ACHN (cell line): ENCODE data around the gene TNIP2.

Source experiments
- DNase-seq: peaks from one replicate; pipeline ENCODE4 v3.0.0-alpha.2; 2015
- in situ Hi-C: cut with HindIII; loops from 2 replicates; pipeline ENCODE4 v1.10.0; 2017; ENCODE audit warnings: low sequenced_read_pairs, low pct_ligation_motif_present, low pct_unique_long_range_greater_than_20kb

The TNIP2 gene

GRCh38 chr4:2794486-2795299 is 38.6 kb upstream of the TNIP2 start:
- in situ Hi-C loops: no loop called here
- DNase-seq: peak; percentile 23

DNA sequence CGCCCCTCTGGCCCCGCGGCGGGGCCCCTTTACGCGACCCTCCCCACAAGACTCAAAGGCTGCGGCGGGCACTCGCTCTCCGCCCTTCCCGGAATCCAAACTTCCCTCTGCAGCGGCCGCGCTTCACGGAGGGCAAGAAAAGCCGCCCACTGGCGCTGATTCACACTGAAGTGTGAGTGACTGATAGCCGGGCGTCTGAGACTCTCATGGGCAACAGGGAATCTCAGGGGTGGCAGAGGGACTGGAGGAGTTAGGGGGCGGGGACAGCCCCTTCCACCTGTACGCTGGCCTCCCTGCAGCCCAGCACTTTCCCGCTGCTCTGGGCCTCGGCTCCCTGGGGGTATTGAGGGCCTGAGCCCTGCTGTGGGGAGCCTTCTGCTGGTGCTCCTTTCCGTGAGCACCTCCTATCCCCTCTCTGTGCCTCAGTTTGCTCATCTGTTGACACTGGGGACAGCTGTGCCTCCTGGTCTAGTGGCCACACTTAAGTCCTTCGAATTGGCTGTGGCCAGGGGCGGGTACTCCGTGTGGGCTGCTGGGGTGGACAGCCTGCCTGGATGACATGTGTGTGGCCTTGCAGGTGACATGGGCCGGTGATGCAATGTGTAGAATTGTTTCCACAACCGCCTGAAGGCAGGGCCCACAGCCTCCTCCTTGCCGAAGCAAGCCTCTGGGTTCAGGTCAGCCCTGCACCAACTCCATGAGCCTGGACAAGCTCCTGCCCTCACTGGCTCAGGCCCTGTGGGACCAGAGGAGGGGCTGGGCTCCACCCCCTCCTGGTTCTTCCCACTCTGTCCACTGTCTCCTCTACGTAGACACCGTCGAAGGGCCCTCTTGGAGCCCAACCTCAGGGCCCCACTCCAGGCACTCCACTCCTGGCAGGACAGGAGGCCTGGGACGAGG is 37.7 kb upstream of the TNIP2 start:
- peak; percentile 56 for DNase-seq
- in situ Hi-C loops: no loop called here

DNA sequence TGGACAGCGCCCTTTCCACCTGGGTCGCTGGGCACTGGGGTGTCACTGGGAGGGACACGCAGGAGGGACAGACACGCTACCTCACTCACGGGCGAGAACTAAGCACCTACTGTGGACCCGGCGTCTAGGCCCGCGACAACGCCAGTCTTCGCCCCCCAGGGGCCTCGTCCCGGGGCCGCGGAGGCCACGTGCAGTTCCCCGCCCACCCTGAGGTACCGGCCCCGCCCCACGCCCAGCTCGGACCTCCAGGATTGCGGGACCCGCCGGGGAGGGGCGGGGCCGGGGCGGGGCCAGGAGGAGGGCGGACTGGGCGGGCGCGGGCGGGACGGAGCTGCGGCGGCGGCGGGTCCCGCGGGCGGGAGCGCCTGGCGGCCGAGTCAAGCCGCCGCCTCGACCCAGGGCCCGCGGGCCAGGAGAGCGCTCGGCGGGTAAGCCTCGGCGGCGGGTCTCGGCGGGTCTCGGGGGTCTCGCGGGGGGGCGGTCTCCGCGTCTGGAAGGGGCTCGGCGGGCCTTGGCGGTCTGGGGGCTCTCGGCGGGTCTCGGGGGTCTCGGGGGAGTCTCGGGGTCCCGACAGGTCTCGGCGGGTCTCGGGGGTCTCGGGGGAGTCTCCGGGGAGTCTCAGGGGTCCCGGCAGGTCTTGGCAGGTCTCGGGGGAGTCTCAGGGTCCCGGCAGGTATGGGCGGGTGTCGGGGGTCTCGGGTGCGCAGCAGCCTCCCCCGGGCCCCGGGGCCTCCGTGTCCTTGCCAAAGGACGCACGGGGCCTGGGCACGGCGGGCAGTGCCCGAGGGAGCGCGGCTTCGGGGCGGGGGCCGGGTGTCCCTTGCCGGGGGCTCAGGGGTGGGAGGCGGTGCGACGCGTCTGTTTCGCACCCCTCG is 36.8 kb upstream of the TNIP2 start, which contains the start of gene SH3BP2:
Gene SH3BP2, plus strand, starts transcription at position 375 of the 875 bp plus-strand sequence. CDS start 27,533 bp downstream, outside the sequence.
- in situ Hi-C loops: no loop called here
- peak; percentile 66 for DNase-seq

DNA sequence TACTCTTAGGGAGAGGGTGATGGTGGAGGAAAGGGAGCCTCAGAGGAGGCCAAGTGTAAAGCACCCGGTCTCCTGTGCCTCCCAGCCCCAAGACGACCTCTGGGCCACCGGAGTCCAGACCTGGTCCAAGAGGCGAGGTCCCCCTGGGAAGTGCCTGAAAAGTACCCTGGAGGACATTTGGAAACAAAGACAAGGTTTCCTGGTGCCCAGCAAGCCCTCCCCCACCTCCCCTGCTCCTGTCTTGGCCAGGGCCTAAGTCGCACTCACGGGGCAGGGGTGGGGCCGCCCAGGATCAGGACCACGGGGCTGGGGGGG is 36.2 kb upstream of the TNIP2 start:
- in situ Hi-C loops: no loop called here
- no peak for DNase-seq

GRCh38 chr4:2791518-2792395 is 35.6 kb upstream of the TNIP2 start:
- no peak for DNase-seq
- in situ Hi-C loops: no loop called here

DNA sequence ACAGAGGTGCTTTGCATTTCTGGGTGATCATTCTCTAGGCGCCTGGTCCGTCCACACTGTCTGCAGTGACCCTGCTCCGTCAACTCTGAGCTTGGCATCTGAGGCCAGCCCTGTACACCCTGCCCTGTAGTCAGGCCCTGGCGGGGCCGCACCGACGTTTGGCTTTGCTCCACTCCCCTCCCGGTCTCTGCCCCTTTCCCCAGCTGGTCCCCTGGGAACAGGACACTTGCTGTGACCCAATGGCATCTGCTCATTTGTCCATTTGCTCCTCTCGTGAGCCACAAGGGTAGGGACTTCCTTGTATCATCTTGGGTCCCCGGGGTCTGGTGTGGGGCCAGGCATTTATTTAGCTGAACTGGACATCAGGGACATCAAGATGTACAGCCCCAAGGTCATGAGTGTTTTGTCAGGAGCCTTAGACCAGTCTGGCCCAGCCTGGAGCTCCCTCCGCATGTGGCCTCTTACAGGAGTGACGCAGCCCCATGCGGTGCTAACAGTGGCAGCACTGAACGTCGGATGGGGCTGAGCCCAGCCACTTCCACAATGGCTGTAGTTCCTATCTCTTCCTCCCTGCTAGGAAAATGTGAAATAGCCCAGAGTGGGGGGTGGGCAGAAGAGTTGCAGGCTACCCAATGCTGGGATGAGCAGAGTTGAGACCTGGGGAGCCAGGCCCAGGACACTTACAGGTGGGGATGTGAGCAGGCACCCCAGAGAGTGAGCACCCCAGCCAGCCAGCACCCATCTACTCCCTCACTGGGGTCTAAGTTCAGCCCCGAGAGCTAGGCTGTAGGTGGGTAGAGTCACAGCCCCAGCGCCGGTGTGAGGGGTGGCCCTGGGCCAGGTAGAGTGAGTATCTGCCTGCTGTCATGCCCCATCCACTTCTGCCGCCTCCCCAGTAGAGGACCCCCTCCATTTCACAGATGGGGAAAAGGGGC is 34.7 kb upstream of the TNIP2 start:
- in situ Hi-C loops: no loop called here

DNA sequence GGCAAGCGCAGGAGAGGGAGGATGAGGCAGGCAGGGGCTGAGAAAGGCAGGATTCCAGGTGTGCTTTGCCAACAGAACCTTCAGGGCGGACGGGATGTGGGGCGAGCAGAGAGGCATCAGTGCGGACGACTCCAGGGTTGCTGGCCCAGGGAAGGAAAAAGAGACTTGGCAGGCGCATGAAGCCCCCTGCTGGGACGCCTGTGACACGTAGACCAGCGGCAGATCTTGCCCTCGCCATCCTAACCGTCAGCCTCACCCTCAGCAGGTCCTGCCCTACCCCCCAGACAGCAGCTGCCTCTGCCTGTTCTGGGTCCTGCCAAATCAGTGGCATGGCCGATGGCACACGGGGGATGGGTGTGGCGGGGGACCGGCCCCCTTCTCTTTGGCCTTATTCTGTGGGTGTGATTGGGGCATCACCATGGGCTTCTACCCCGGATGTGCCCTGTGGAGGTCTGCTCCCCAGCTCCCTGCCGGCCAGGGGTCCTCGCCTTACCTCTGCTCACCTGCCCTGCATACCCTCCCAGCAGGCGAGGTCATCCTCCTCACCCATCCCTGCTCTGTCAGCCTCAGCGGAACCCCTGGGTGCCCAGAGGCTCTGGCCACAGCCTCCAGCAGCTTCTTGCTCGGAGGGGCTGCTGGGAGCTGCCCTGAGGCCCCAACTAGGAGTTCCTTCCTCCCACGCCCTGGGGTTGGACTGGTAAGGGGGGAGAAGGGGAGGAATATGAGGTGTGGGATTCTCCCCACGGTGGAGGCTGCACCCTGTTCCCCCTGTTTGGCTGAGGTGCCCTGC is 33.9 kb upstream of the TNIP2 start:
- no peak for DNase-seq
- in situ Hi-C loops: no loop called here

More for the DNA sequence above, 34.7 kb upstream of the TNIP2 start:
- no peak for DNase-seq

GRCh38 chr4:2789351-2789750 is 33.2 kb upstream of the TNIP2 start:
- in situ Hi-C loops: no loop called here
- no peak for DNase-seq

- in situ Hi-C loops: no loop called here
- no peak for DNase-seq
Observed at GRCh38 chr4:2788532-2789103, 32.5 kb upstream of the TNIP2 start.

DNA sequence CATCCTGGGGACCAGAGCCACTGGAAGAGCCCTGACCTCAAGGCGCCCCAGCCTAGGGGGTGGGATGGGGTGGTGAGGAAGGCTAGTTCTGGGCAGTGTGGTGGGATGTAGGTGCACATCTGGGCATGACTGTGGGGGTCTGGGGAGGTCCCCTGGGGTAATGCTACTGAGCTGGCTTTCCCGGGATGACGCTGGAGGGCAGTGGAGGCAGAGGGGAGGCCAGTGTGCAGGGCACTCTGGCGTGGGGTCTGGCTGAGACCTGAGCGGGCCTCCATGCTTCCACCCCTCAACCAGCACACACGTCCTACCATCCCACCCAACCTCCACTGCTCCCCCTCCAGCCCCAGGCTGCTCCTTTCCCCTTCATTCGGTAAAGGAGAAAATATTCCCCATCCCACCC is 32.0 kb upstream of the TNIP2 start:
- in situ Hi-C loops: no loop called here
- DNase-seq: no peak

DNA sequence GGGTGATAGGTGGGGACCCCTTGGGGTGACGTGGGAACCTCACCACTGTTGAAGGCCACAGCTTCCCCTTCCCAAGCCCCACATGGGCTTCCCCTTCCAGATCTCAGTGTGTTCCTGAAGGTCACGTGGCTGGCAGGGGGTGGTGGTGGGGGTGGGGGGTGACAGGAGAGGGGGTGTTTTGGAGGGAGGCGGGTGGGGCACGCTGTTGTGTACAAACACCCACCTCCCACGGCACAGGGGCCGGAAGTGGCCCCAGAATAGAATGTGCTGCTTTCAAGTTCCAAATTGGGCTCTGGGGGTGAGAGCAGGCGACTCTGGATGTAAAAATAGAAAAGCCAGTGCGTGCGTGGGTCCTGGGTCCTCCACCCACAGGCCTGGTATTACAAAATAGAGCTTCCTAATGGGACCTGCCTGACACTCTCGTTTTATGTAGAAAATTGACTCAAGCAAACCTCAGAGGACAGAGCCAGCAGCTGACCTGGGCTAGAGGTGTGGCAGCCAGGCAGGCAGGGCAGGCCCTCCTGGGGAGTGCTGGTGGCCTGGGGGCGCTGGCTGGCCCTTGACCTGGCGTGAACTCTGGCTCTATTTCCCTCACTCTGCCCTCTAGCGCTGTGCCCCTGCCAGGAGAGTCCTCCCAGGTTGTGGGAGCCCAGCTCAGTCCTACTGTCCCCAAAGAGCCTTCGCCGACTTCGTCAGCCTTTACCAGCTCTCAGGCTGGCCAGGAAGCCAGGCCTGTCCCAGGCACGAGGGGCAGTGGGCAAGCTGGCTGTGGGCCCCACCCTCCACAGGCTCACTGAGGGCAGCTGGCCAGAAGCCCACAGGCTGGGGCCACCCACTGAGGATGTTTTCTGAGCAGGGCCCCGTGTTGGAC is 31.3 kb upstream of the TNIP2 start:
- DNase-seq: no peak
- in situ Hi-C loops: no loop called here

- DNase-seq: no peak
- in situ Hi-C loops: no loop called here
Observed at GRCh38 chr4:2786794-2787229, 30.7 kb upstream of the TNIP2 start.

DNA sequence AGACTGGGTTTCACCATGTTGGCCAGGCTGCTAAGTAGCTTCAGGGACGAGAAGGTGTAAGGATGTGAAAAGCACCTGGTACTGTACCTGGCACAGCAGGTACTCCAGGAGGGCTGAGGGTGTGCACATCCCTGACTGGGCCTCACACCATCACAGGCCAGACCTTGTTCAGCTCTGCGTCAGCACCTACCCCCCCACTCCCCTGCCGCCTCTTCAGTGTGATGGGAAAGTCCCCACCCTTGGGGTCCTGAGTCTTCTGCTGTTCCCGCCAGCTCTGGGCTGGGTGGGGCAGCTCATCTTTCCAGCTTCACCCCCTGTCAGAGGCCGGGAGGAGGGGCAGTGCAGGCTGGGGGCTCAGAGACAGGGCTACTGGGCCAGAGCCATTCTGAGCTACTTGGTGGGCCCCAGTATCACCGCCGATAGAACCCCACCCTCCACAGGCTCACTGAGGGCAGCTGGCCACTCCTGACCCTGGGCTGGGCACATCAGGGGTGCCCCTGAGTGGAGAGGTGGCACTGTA is 30.1 kb upstream of the TNIP2 start:
- in situ Hi-C loops: no loop called here
- no peak for DNase-seq

DNA sequence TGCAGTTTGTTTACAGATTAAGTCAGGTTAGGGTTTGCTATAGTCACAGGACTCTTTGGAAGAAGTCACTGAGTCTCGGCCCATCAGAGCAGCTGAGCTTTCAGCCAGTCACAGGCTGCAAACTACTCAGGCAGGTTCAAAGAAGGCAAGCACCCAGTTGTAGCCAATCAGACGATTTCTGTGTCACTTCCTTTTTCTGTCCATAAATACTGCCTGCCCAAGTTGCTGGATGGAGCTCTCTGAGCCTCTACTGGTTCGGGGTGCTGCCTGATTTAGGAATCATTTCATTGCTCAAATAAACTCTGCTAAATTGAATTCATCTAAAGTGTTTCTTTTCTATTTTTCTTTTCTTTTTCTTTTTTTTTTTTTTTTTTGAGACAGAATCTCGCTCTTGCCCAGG is 29.5 kb upstream of the TNIP2 start:
- DNase-seq: no peak
- in situ Hi-C loops: no loop called here

GRCh38 chr4:2783790-2784189 is 27.7 kb upstream of the TNIP2 start:
- in situ Hi-C loops: no loop called here
- no peak for DNase-seq
